GM21526 (cell line): ENCODE measurements around the gene TYRP1.

Source experiments
- ATAC-seq: cut with Tn5 transposase; IDR thresholded peaks from one replicate; pipeline ENCODE4 v1.9.1; 2021; ENCODE audit warnings: moderate library complexity; ENCODE audit not compliant: unreplicated experiment, low FRiP score

The TYRP1 gene

GRCh38 chr9:12696931-12697622 lies 3.9 kb downstream of the TYRP1 start:
- ATAC-seq: no peak

GRCh38 chr9:12697719-12698118 lies 4.5 kb downstream of the TYRP1 start:
- ATAC-seq: no peak

- ATAC-seq: no peak
These were observed 5.1 kb downstream of the TYRP1 start for GRCh38 chr9:12698266-12698665.

- ATAC-seq: no peak
These were observed 5.8 kb downstream of the TYRP1 start for GRCh38 chr9:12698986-12699385.

- no peak for ATAC-seq
These were observed 6.3 kb downstream of the TYRP1 start for GRCh38 chr9:12699529-12699928.

GRCh38 chr9:12701126-12701525 lies 7.9 kb downstream of the TYRP1 start:
- ATAC-seq: no peak

- ATAC-seq: no peak
These were observed 9.1 kb downstream of the TYRP1 start for GRCh38 chr9:12702160-12702758.

- no peak for ATAC-seq
These were observed 10.8 kb downstream of the TYRP1 start for GRCh38 chr9:12703996-12704395.

GRCh38 chr9:12705738-12706391 lies 12.7 kb downstream of the TYRP1 start:
- no peak for ATAC-seq

GRCh38 chr9:12708562-12709298 lies 15.5 kb downstream of the TYRP1 start:
- ATAC-seq: no peak

GRCh38 chr9:12712532-12712931 lies 19.3 kb downstream of the TYRP1 start:
- no peak for ATAC-seq

- ATAC-seq: no peak
These were observed 22.1 kb downstream of the TYRP1 start for GRCh38 chr9:12715268-12715667.

GRCh38 chr9:12716823-12717600 lies 23.8 kb downstream of the TYRP1 start:
- ATAC-seq: no peak

GRCh38 chr9:12717907-12718306 lies 24.7 kb downstream of the TYRP1 start:
- no peak for ATAC-seq

- no peak for ATAC-seq
These were observed 25.4 kb downstream of the TYRP1 start for GRCh38 chr9:12718482-12719026.

- no peak for ATAC-seq
These were observed 26.2 kb downstream of the TYRP1 start for GRCh38 chr9:12719431-12719830.

GRCh38 chr9:12720551-12720950 lies 27.4 kb downstream of the TYRP1 start:
- no peak for ATAC-seq

- no peak for ATAC-seq
These were observed 28.9 kb downstream of the TYRP1 start for GRCh38 chr9:12722131-12722530.

GRCh38 chr9:12723409-12724028 lies 30.3 kb downstream of the TYRP1 start:
- no peak for ATAC-seq

- ATAC-seq: no peak
These were observed 33.6 kb downstream of the TYRP1 start for GRCh38 chr9:12726795-12727194.
